Keratinocyte (primary cell): ENCODE data around the gene UPK1A.

Experiments
- CTCF ChIP-seq, 3 experiments: IDR thresholded peaks in 1 of 3; conservative IDR thresholded peaks in 1 of 3; optimal IDR thresholded peaks in 1 of 3; 2 replicates in 2 of 3; 3 replicates in 1 of 3; pipeline versions ENCODE3 to v1.5.1; 2011; ENCODE audit warnings: low read length in 3 of 3, mild to moderate bottlenecking in 3 of 3, moderate library complexity in 2 of 3, control low read depth in 1 of 3, inconsistent platforms in 1 of 3; ENCODE audit not compliant: insufficient read depth in 2 of 3; ENCODE audit errors: extremely low read depth in 1 of 3
- EZH2 ChIP-seq: IDR thresholded peaks from one replicate; pipeline ENCODE4 v1.6.1; 2012; ENCODE audit warnings: inconsistent platforms, mild to moderate bottlenecking, low read length, moderate library complexity

GRCh38 chr19:35710784-35711723 is 44.7 kb downstream of the UPK1A start:
- TF ChIP-seq CTCF (optimal IDR thresholded peaks at IDR 0.05 in 1 of 3, IDR thresholded peaks at IDR 0.05 in 1 of 3, conservative IDR thresholded peaks at IDR 0.05 in 1 of 3; ENCODE audit: extremely low read depth in 1 of 3, insufficient read depth in 2 of 3, low read length in 3 of 3) (no peak), EZH2 (no peak)
